ENCODE data around the gene PTPRF.

The PTPRF gene

GRCh38 chr1:43580039-43580438 lies 49.4 kb downstream of the PTPRF start:
- Histone ChIP-seq H2BK12ac (ENCODE audit: low read length) (no peak overlapping the region), H3K27me3 (ENCODE audit: control insufficient read depth in 3 of 3, insufficient read depth in 3 of 3, low read depth in 1 of 3, low read length in 3 of 3) (no peaks in the 10 kb centered on the region), H2BK120ac (ENCODE audit: low read depth, low read length) (no peak overlapping the region), H3K4ac (ENCODE audit: low read length) (no peak overlapping the region), H4K8ac (ENCODE audit: low read depth, low read length) (no peak overlapping the region), H2AFZ (ENCODE audit: low read length) (no peak overlapping the region), H3K4me2 (ENCODE audit: insufficient read depth, low read length, poor library complexity, severe bottlenecking) (no peak overlapping the region), H2BK15ac (ENCODE audit: low read length) (no peak overlapping the region), H3K9me3 (replicated peaks in 1 of 2; ENCODE audit: control insufficient read depth in 2 of 2, insufficient read depth in 1 of 2, low read depth in 1 of 2, low read length in 2 of 2) (no peaks in the 10 kb centered on the region), H3K18ac (ENCODE audit: low read length) (no peak overlapping the region), H3K4me1 (ENCODE audit: control insufficient read depth in 2 of 2, insufficient read depth in 1 of 2, low read depth in 1 of 2, low read length in 2 of 2) (peaks cover 4 to 7% of the 10 kb centered on the region in 2 donors), H3K79me1 (ENCODE audit: low read depth, low read length) (peaks cover 5% of the 10 kb centered on the region), H3K14ac (ENCODE audit: low read length) (no peak overlapping the region), H2AK5ac (ENCODE audit: low read depth, low read length) (no peak overlapping the region), H3K4me3 (ENCODE audit: low read length in 2 of 2) (no peak overlapping the region), H3K23ac (ENCODE audit: low read depth, low read length, poor library complexity) (no peak overlapping the region), H3K9ac (ENCODE audit: low read depth, low read length, poor library complexity) (no peak overlapping the region), H2BK5ac (ENCODE audit: low read length) (no peak overlapping the region), H3K36me3 (replicated peaks in 1 of 2; ENCODE audit: control insufficient read depth in 2 of 2, insufficient read depth in 2 of 2, low read length in 2 of 2) (peaks cover 39 to 65% of the 10 kb centered on the region in 2 donors), H4K91ac (ENCODE audit: low read depth, low read length, poor library complexity) (no peak overlapping the region), H3K27ac (replicated peaks; ENCODE audit: low read length) (no peak overlapping the region)
- no peak for DNase-seq (ENCODE audit: low spot score)
- WGBS, 2 donors (ENCODE audit: extremely low coverage in 2 of 2, insufficient read length in 2 of 2, insufficient replicate concordance in 1 of 2) = no CpG with 5 or more reads among the region's 9 CpGs

- DNase-seq (ENCODE audit: low spot score) = peak; percentile 52
- Histone ChIP-seq H3K27ac (replicated peaks; ENCODE audit: low read length) (no peak overlapping the region), H2BK5ac (ENCODE audit: low read length) (no peak overlapping the region), H2BK15ac (ENCODE audit: low read length) (no peak overlapping the region), H3K23ac (ENCODE audit: low read depth, low read length, poor library complexity) (no peak overlapping the region), H4K8ac (ENCODE audit: low read depth, low read length) (no peak overlapping the region), H3K36me3 (replicated peaks in 1 of 2; ENCODE audit: control insufficient read depth in 2 of 2, insufficient read depth in 2 of 2, low read length in 2 of 2) (peaks cover 33 to 46% of the 10 kb centered on the region in 2 donors), H3K9ac (ENCODE audit: low read depth, low read length, poor library complexity) (no peak overlapping the region), H3K4me2 (ENCODE audit: insufficient read depth, low read length, poor library complexity, severe bottlenecking) (no peak overlapping the region), H3K18ac (ENCODE audit: low read length) (peak overlapping the region; percentile 11), H2BK12ac (ENCODE audit: low read length) (no peak overlapping the region), H3K4me1 (ENCODE audit: control insufficient read depth in 2 of 2, insufficient read depth in 1 of 2, low read depth in 1 of 2, low read length in 2 of 2) (peaks cover 4 to 7% of the 10 kb centered on the region in 2 donors), H3K14ac (ENCODE audit: low read length) (no peak overlapping the region), H3K4me3 (ENCODE audit: low read length in 2 of 2) (no peak overlapping the region), H3K4ac (ENCODE audit: low read length) (no peak overlapping the region), H3K27me3 (ENCODE audit: control insufficient read depth in 3 of 3, insufficient read depth in 3 of 3, low read depth in 1 of 3, low read length in 3 of 3) (no peaks in the 10 kb centered on the region), H4K91ac (ENCODE audit: low read depth, low read length, poor library complexity) (no peak overlapping the region), H3K79me1 (ENCODE audit: low read depth, low read length) (peaks cover 3% of the 10 kb centered on the region), H2BK120ac (ENCODE audit: low read depth, low read length) (no peak overlapping the region), H2AK5ac (ENCODE audit: low read depth, low read length) (no peak overlapping the region), H3K9me3 (replicated peaks in 1 of 2; ENCODE audit: control insufficient read depth in 2 of 2, insufficient read depth in 1 of 2, low read depth in 1 of 2, low read length in 2 of 2) (no peaks in the 10 kb centered on the region), H2AFZ (ENCODE audit: low read length) (no peak overlapping the region)
- WGBS, 2 donors (ENCODE audit: extremely low coverage in 2 of 2, insufficient read length in 2 of 2, insufficient replicate concordance in 1 of 2) = no CpG with 5 or more reads among the region's 5 CpGs
Observed at GRCh38 chr1:43582162-43582566, 51.5 kb downstream of the PTPRF start.

- peak overlapping the region; percentile 76 for H2BK5ac ChIP-seq (ENCODE audit: low read length)
- H3K9me3 ChIP-seq (replicated peaks in 1 of 2; ENCODE audit: control insufficient read depth in 2 of 2, insufficient read depth in 1 of 2, low read depth in 1 of 2, low read length in 2 of 2) = no peaks in the 10 kb centered on the region
- H2BK12ac ChIP-seq (ENCODE audit: low read length) = no peak overlapping the region
- no peak overlapping the region for H3K4me2 ChIP-seq (ENCODE audit: insufficient read depth, low read length, poor library complexity, severe bottlenecking)
- peaks cover 3% of the 10 kb centered on the region for H3K79me1 ChIP-seq (ENCODE audit: low read depth, low read length)
- H3K36me3 ChIP-seq (replicated peaks in 1 of 2; ENCODE audit: control insufficient read depth in 2 of 2, insufficient read depth in 2 of 2, low read length in 2 of 2) = peaks cover 35 to 45% of the 10 kb centered on the region in 2 donors
- H3K27me3 ChIP-seq (ENCODE audit: control insufficient read depth in 3 of 3, insufficient read depth in 3 of 3, low read depth in 1 of 3, low read length in 3 of 3) = no peaks in the 10 kb centered on the region
- DNase-seq (ENCODE audit: low spot score) = no peak
- no peak overlapping the region for H4K91ac ChIP-seq (ENCODE audit: low read depth, low read length, poor library complexity)
- peak overlapping the region; percentile 25 for H3K23ac ChIP-seq (ENCODE audit: low read depth, low read length, poor library complexity)
- no peak overlapping the region for H3K4ac ChIP-seq (ENCODE audit: low read length)
- H4K8ac ChIP-seq (ENCODE audit: low read depth, low read length) = no peak overlapping the region
- H3K14ac ChIP-seq (ENCODE audit: low read length) = no peak overlapping the region
- H3K4me3 ChIP-seq (ENCODE audit: low read length in 2 of 2) = no peak overlapping the region
- H3K4me1 ChIP-seq (ENCODE audit: control insufficient read depth in 2 of 2, insufficient read depth in 1 of 2, low read depth in 1 of 2, low read length in 2 of 2) = peaks cover 4 to 7% of the 10 kb centered on the region in 2 donors
- H3K27ac ChIP-seq (replicated peaks; ENCODE audit: low read length) = no peak overlapping the region
- peak overlapping the region; percentile 19 for H3K18ac ChIP-seq (ENCODE audit: low read length)
- H2BK15ac ChIP-seq (ENCODE audit: low read length) = no peak overlapping the region
- WGBS, 2 donors (ENCODE audit: extremely low coverage in 2 of 2, insufficient read length in 2 of 2, insufficient replicate concordance in 1 of 2) = no CpG with 5 or more reads among the region's 13 CpGs
- no peak overlapping the region for H2AFZ ChIP-seq (ENCODE audit: low read length)
- H2BK120ac ChIP-seq (ENCODE audit: low read depth, low read length) = no peak overlapping the region
- peak overlapping the region; percentile 78 for H3K9ac ChIP-seq (ENCODE audit: low read depth, low read length, poor library complexity)
- peak overlapping the region; percentile 67 for H2AK5ac ChIP-seq (ENCODE audit: low read depth, low read length)
Observed at GRCh38 chr1:43583058-43583457, 52.4 kb downstream of the PTPRF start.

GRCh38 chr1:43584204-43584603 lies 53.5 kb downstream of the PTPRF start:
- Histone ChIP-seq H2BK12ac (ENCODE audit: low read length) (no peak overlapping the region), H3K4me3 (ENCODE audit: low read length in 2 of 2) (no peak overlapping the region), H3K14ac (ENCODE audit: low read length) (no peak overlapping the region), H3K79me1 (ENCODE audit: low read depth, low read length) (peaks cover 7% of the 10 kb centered on the region), H3K4ac (ENCODE audit: low read length) (no peak overlapping the region), H3K9me3 (replicated peaks in 1 of 2; ENCODE audit: control insufficient read depth in 2 of 2, insufficient read depth in 1 of 2, low read depth in 1 of 2, low read length in 2 of 2) (no peaks in the 10 kb centered on the region), H3K23ac (ENCODE audit: low read depth, low read length, poor library complexity) (no peak overlapping the region), H2BK15ac (ENCODE audit: low read length) (no peak overlapping the region), H2BK5ac (ENCODE audit: low read length) (peak overlapping the region; percentile 76), H2AK5ac (ENCODE audit: low read depth, low read length) (no peak overlapping the region), H4K91ac (ENCODE audit: low read depth, low read length, poor library complexity) (no peak overlapping the region), H3K27me3 (ENCODE audit: control insufficient read depth in 3 of 3, insufficient read depth in 3 of 3, low read depth in 1 of 3, low read length in 3 of 3) (no peaks in the 10 kb centered on the region), H3K27ac (replicated peaks; ENCODE audit: low read length) (no peak overlapping the region), H3K4me1 (ENCODE audit: control insufficient read depth in 2 of 2, insufficient read depth in 1 of 2, low read depth in 1 of 2, low read length in 2 of 2) (peaks cover 4 to 7% of the 10 kb centered on the region in 2 donors), H3K9ac (ENCODE audit: low read depth, low read length, poor library complexity) (peak overlapping the region; percentile 12), H3K36me3 (replicated peaks in 1 of 2; ENCODE audit: control insufficient read depth in 2 of 2, insufficient read depth in 2 of 2, low read length in 2 of 2) (peaks cover 34 to 46% of the 10 kb centered on the region in 2 donors), H4K8ac (ENCODE audit: low read depth, low read length) (no peak overlapping the region), H2AFZ (ENCODE audit: low read length) (no peak overlapping the region), H3K18ac (ENCODE audit: low read length) (peak overlapping the region; percentile 9), H2BK120ac (ENCODE audit: low read depth, low read length) (no peak overlapping the region), H3K4me2 (ENCODE audit: insufficient read depth, low read length, poor library complexity, severe bottlenecking) (no peak overlapping the region)
- no peak for DNase-seq (ENCODE audit: low spot score)
- no CpG with 5 or more reads among the region's 8 CpGs for WGBS, 2 donors (ENCODE audit: extremely low coverage in 2 of 2, insufficient read length in 2 of 2, insufficient replicate concordance in 1 of 2)
